HCT116 (cell line): ENCODE data around the gene FTSJ1. TPM values are rescaled to one million over a fixed set of nuclear protein-coding genes. Genes with fewer than 3 reads are reported as not detected.

Experiments
- ATAC-seq: fragments of 200-7000 bp; cut with Tn5 transposase; 2 replicates; pipeline ENCODE4 v1.9.1; 2020; ENCODE audit warnings: mild to moderate bottlenecking, moderate library complexity
- BruUV-seq: library from RNA; stranded (reverse); fragments of 400-500 nt; replicated peaks from 2 replicates; lab custom pipeline; 2021; lab: Mats Ljungman, UMichigan
- CTCF ChIA-PET: fragments of 300-600 bp; sonication (Branson Sonifier 250); formaldehyde crosslinking; loops from one replicate; lab custom pipeline; 2021; ENCODE audit warnings: antibody characterized with exemption; lab: Charles Lee
- POLR2A ChIA-PET: fragments of 300-600, 350-600 bp; sonication (Branson Sonifier 250); formaldehyde crosslinking; loops from one replicate; lab custom pipeline; 2021; ENCODE audit warnings: antibody characterized with exemption; lab: Charles Lee
- RAD21 ChIA-PET, 2 experiments: fragments of 300-600 bp; sonication (Branson Sonifier 250); formaldehyde crosslinking; loops; one replicate each; lab custom pipeline; 2023; ENCODE audit warnings: low total read pairs in 2 of 2; ENCODE audit not compliant: uncharacterized antibody in 2 of 2, unreplicated experiment in 2 of 2, low non-redundant PET in 1 of 2; lab: Charles Lee
- DNase-seq: peaks from one replicate; pipeline ENCODE4 v3.0.0-alpha.2; 2010; ENCODE audit warnings: low read depth, low spot score
- H2AFZ ChIP-seq: fragments of 200-600 bp; shearing (Covaris generic), sonication (generic); 2 replicates; pipeline ENCODE4 v1.6.1; 2017; ENCODE audit warnings: low read depth, mixed run types, mixed read lengths, antibody characterized with exemption, low read length; ENCODE audit not compliant: poor library complexity, severe bottlenecking
- H3K27ac ChIP-seq: 2 replicates; pipeline ENCODE4 v1.5.1; 2012; ENCODE audit warnings: low read depth, low read length
- H3K27me3 ChIP-seq: fragments of 200-600 bp; sonication (generic); 2 replicates; pipeline ENCODE4 v1.6.1; 2016; ENCODE audit warnings: mixed run types, low read length, mixed read lengths; ENCODE audit not compliant: insufficient read depth
- H3K36me3 ChIP-seq, 2 experiments: fragments of 200-500 bp in 1 of 2; fragments of 200-600 bp in 1 of 2; sonication (Bioruptor generic) in 1 of 2; sonication (generic) in 1 of 2; 2 replicates each; pipeline versions ENCODE4 v1.5.1 to v1.6.1; 2014 to 2016; ENCODE audit warnings: low read length in 2 of 2, inconsistent platforms in 1 of 2, mixed read lengths in 1 of 2, mixed run types in 1 of 2; ENCODE audit not compliant: insufficient read depth in 2 of 2, control insufficient read depth in 1 of 2
- H3K4me1 ChIP-seq, 2 experiments: fragments of 200-600 bp in 1 of 2; sonication (generic) in 1 of 2; 2 replicates each; pipeline versions ENCODE4 v1.5.1 to v1.6.1; 2012 to 2017; ENCODE audit warnings: low read length in 2 of 2, inconsistent platforms in 1 of 2, mild to moderate bottlenecking in 1 of 2, mixed read lengths in 1 of 2, mixed run types in 1 of 2, moderate library complexity in 1 of 2; ENCODE audit not compliant: insufficient read depth in 2 of 2, control insufficient read depth in 1 of 2
- H3K4me2 ChIP-seq: fragments of 200-600 bp; sonication (generic); 2 replicates; pipeline ENCODE4 v1.6.1; 2017; ENCODE audit warnings: mixed run types, low read length, mixed read lengths
- H3K4me3 ChIP-seq, 2 experiments: fragments of 200-600 bp in 1 of 2; sonication (generic) in 1 of 2; replicated peaks in 1 of 2; 2 replicates each; pipeline ENCODE4 v1.5.1; 2011 to 2016; ENCODE audit warnings: low read length in 2 of 2, control low read depth in 1 of 2, low read depth in 1 of 2, mild to moderate bottlenecking in 1 of 2, mixed read lengths in 1 of 2, mixed run types in 1 of 2
- H3K79me2 ChIP-seq: fragments of 200-600 bp; sonication (generic); 2 replicates; pipeline ENCODE4 v1.6.1; 2017; ENCODE audit warnings: mild to moderate bottlenecking, mixed run types, low read length, moderate library complexity, mixed read lengths; ENCODE audit not compliant: insufficient read depth
- H3K9ac ChIP-seq: fragments of 200-600 bp; sonication (generic); 2 replicates; pipeline ENCODE4 v1.6.1; 2016; ENCODE audit warnings: low read length, mixed read lengths
- H3K9me2 ChIP-seq: fragments of 200-600 bp; sonication (generic), shearing (Covaris generic); 2 replicates; pipeline ENCODE4 v1.6.1; 2017; ENCODE audit warnings: mixed run types, mild to moderate bottlenecking, moderate library complexity; ENCODE audit not compliant: insufficient read depth
- H3K9me3 ChIP-seq, 2 experiments: fragments of 200-500 bp in 1 of 2; fragments of 200-600 bp in 1 of 2; sonication (Bioruptor generic) in 1 of 2; sonication (generic) in 1 of 2; 2 replicates each; pipeline ENCODE4 v1.6.1; 2014 to 2017; ENCODE audit warnings: low read length in 2 of 2, mixed read lengths in 2 of 2, inconsistent platforms in 1 of 2, low read depth in 1 of 2, mild to moderate bottlenecking in 1 of 2, mixed run types in 1 of 2, moderate library complexity in 1 of 2; ENCODE audit not compliant: control insufficient read depth in 1 of 2, insufficient read depth in 1 of 2
- H4K20me1 ChIP-seq: fragments of 200-600 bp; sonication (generic), shearing (Covaris generic); 2 replicates; pipeline ENCODE4 v1.6.1; 2017; ENCODE audit warnings: mixed run types, mild to moderate bottlenecking, moderate library complexity; ENCODE audit not compliant: insufficient read depth
- CBX3 ChIP-seq: IDR thresholded peaks from 2 replicates; pipeline ENCODE4 v1.6.1; 2012; ENCODE audit warnings: low read depth
- EGR1 ChIP-seq: IDR thresholded peaks from 2 replicates; pipeline ENCODE4 v1.6.1; 2012; ENCODE audit warnings: low read depth
- EZH2phosphoT487 ChIP-seq: fragments of 200-600 bp; IDR thresholded peaks from 2 replicates; pipeline ENCODE4 v1.6.1; 2018; ENCODE audit warnings: antibody characterized with exemption, borderline replicate concordance
- FOSL1 ChIP-seq: IDR thresholded peaks from 2 replicates; pipeline ENCODE4 v1.6.1; 2012; ENCODE audit warnings: low read depth
- JUND ChIP-seq: IDR thresholded peaks from 2 replicates; pipeline ENCODE4 v1.6.1; 2012
- POLR2A ChIP-seq: IDR thresholded peaks from 2 replicates; pipeline ENCODE4 v1.7.0; 2011; ENCODE audit warnings: borderline replicate concordance; ENCODE audit not compliant: insufficient read depth, insufficient read length; ENCODE audit errors: extremely low read depth
- POLR2AphosphoS5 ChIP-seq: IDR thresholded peaks from 2 replicates; pipeline ENCODE4 v1.6.1; 2011; ENCODE audit warnings: mild to moderate bottlenecking, low read depth, low read length, moderate library complexity
- SP1 ChIP-seq: IDR thresholded peaks from 2 replicates; pipeline ENCODE4 v1.6.1; 2012; ENCODE audit warnings: low read depth
- ZFX ChIP-seq: fragments of 450-650 bp; IDR thresholded peaks from 2 replicates; pipeline ENCODE4 v1.6.1; 2017
- intact Hi-C: fragments of 100-400 bp; cut with micrococcal nuclease; formaldehyde crosslinking; loops from 2 replicates; pipeline ENCODE4 v1.10.0; 2022
- total RNA-seq: library from RNA; stranded (reverse); gene quantifications from one replicate; pipeline ENCODE4 v1.2.1, GENCODE V29; 2021; ENCODE audit not compliant: unreplicated experiment
- TF ChIP-seq, protein P1 (sequence below), 3 experiments: fragments of 200-600 bp in 1 of 3; sonication (generic) in 1 of 3; IDR thresholded peaks in 2 of 3; conservative IDR thresholded peaks in 1 of 3; 2 replicates each; pipeline ENCODE4 v1.5.1; 2012 to 2017; ENCODE audit warnings: low read depth in 2 of 3, low read length in 2 of 3, antibody characterized with exemption in 1 of 3, borderline replicate concordance in 1 of 3, control low read depth in 1 of 3, mild to moderate bottlenecking in 1 of 3, mixed read lengths in 1 of 3, mixed run types in 1 of 3, moderate library complexity in 1 of 3; ENCODE audit not compliant: insufficient read depth in 1 of 3
- TF ChIP-seq, protein P2 (sequence below): IDR thresholded peaks from 2 replicates; pipeline ENCODE4 v1.6.1; 2011; ENCODE audit warnings: mild to moderate bottlenecking, low read length, moderate library complexity; ENCODE audit not compliant: insufficient replicate concordance; ENCODE audit errors: extremely low read depth

Gene FTSJ1
- total RNA-seq, 1 experiment from 2014 or later = 64.9 TPM

GRCh38 chrX:48466696-48467095 is 9.3 kb upstream of the FTSJ1 start:
- Histone ChIP-seq H3K79me2 (peaks cover 23% of the 10 kb centered on the region; the same call in 1 of the 2 replicates), H3K4me1 (peaks cover 3 to 24% of the 10 kb centered on the region in 2 experiments; a peak in 3 of 4 replicates), H3K9ac (no peak overlapping the region), H3K36me3 (no peaks in the 10 kb centered on the region)
- RAD21 ChIA-PET = no interaction called here
- TF ChIP-seq JUND (no peak), EGR1 (no peak), EZH2phosphoT487 (no peak)
- TF ChIP-seq, protein P1, sequence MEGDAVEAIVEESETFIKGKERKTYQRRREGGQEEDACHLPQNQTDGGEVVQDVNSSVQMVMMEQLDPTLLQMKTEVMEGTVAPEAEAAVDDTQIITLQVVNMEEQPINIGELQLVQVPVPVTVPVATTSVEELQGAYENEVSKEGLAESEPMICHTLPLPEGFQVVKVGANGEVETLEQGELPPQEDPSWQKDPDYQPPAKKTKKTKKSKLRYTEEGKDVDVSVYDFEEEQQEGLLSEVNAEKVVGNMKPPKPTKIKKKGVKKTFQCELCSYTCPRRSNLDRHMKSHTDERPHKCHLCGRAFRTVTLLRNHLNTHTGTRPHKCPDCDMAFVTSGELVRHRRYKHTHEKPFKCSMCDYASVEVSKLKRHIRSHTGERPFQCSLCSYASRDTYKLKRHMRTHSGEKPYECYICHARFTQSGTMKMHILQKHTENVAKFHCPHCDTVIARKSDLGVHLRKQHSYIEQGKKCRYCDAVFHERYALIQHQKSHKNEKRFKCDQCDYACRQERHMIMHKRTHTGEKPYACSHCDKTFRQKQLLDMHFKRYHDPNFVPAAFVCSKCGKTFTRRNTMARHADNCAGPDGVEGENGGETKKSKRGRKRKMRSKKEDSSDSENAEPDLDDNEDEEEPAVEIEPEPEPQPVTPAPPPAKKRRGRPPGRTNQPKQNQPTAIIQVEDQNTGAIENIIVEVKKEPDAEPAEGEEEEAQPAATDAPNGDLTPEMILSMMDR (IDR thresholded peaks at IDR 0.05 in 2 of 3, conservative IDR thresholded peaks at IDR 0.05 in 1 of 3; ENCODE audit: borderline replicate concordance in 1 of 3, insufficient read depth in 1 of 3, low read depth in 2 of 3, low read length in 2 of 3) = peak in 2 of 3 experiments; percentile 39 to 51; a peak in 4 of 6 replicates
- TF ChIP-seq, all 23 proteins: peak for 1
- Histone ChIP-seq H3K4me3 (no peak overlapping the region), H3K27ac (no peak overlapping the region), H3K9me3 (no peaks in the 10 kb centered on the region), H3K9me2 (no peaks in the 10 kb centered on the region), H3K27me3 (no peaks in the 10 kb centered on the region), H4K20me1 (no peaks in the 10 kb centered on the region), H3K4me2 (no peak overlapping the region), H2AFZ (no peak overlapping the region)
- intact Hi-C loops = no loop called here
- DNase-seq (no peak), ATAC-seq (peak; percentile 37; the same call in 1 of the 2 replicates)
- CTCF ChIA-PET = interaction anchor here (0.7 kb wide), 1 partner anchor 22 kb away, joined by 3 read pairs; no protein-coding TSS in a partner anchor
- no TSS peak for BruUV-seq
- POLR2A ChIA-PET = no interaction called here

GRCh38 chrX:48467281-48467761 is 8.7 kb upstream of the FTSJ1 start:
- no peaks in the 10 kb centered on the region for H3K9me3 ChIP-seq
- peak overlapping the region; percentile 82 for H3K9ac ChIP-seq
- CTCF ChIA-PET = interaction anchor here (2.7 kb wide), 1 partner anchor 384 kb away, joined by 11 read pairs; no protein-coding TSS in a partner anchor
- peak overlapping the region; percentile 70 for H3K27ac ChIP-seq
- H2AFZ ChIP-seq = no peak overlapping the region
- H4K20me1 ChIP-seq = no peaks in the 10 kb centered on the region
- ATAC-seq = no peak
- no peaks in the 10 kb centered on the region for H3K9me2 ChIP-seq
- H3K79me2 ChIP-seq = peaks cover 23% of the 10 kb centered on the region; the same call in 1 of the 2 replicates
- H3K4me1 ChIP-seq = peaks cover 3 to 24% of the 10 kb centered on the region in 2 experiments; a peak in 3 of 4 replicates
- no peak for DNase-seq
- no TSS peak for BruUV-seq
- peak overlapping the region; percentile 80 for H3K4me2 ChIP-seq
- no peak for TF ChIP-seq CBX3
- no peak for TF ChIP-seq POLR2AphosphoS5
- TF ChIP-seq, protein P2, sequence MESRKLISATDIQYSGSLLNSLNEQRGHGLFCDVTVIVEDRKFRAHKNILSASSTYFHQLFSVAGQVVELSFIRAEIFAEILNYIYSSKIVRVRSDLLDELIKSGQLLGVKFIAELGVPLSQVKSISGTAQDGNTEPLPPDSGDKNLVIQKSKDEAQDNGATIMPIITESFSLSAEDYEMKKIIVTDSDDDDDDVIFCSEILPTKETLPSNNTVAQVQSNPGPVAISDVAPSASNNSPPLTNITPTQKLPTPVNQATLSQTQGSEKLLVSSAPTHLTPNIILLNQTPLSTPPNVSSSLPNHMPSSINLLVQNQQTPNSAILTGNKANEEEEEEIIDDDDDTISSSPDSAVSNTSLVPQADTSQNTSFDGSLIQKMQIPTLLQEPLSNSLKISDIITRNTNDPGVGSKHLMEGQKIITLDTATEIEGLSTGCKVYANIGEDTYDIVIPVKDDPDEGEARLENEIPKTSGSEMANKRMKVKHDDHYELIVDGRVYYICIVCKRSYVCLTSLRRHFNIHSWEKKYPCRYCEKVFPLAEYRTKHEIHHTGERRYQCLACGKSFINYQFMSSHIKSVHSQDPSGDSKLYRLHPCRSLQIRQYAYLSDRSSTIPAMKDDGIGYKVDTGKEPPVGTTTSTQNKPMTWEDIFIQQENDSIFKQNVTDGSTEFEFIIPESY = no peak
- TF ChIP-seq JUND = no peak
- TF ChIP-seq ZFX = no peak
- TF ChIP-seq SP1 = no peak
- no peak for TF ChIP-seq FOSL1
- TF ChIP-seq POLR2A = no peak
- H3K36me3 ChIP-seq = no peaks in the 10 kb centered on the region
- intact Hi-C loops = no loop called here
- H3K4me3 ChIP-seq = peak overlapping the region; percentile 61 to 62
- H3K27me3 ChIP-seq = no peaks in the 10 kb centered on the region
- RAD21 ChIA-PET = no interaction called here
- POLR2A ChIA-PET = no interaction called here
